K562 (cell line): ENCODE results near the gene ERGIC1.

Experiments used
- CCAR2 ChIP-seq: fragments of 200-400 bp; formaldehyde crosslinking; IDR thresholded peaks from 2 replicates; pipeline ENCODE4 v1.6.1; 2017; ENCODE audit warnings: mild to moderate bottlenecking, low read depth, low read length
- FOXK2 ChIP-seq, 2 experiments: fragments of 450-650 bp; IDR thresholded peaks in 1 of 2; conservative IDR thresholded peaks in 1 of 2; 2 replicates each; pipeline ENCODE4 v1.6.1; 2016; ENCODE audit warnings: low read depth in 2 of 2, mild to moderate bottlenecking in 1 of 2
- MAFF ChIP-seq: IDR thresholded peaks from 2 replicates; pipeline ENCODE4 v1.6.1; 2012; ENCODE audit warnings: low read length, improper control_type of control experiment
- NFIC ChIP-seq: fragments of 450-650 bp; IDR thresholded peaks from 2 replicates; pipeline ENCODE4 v1.6.1; 2017; ENCODE audit warnings: mild to moderate bottlenecking, inconsistent platforms
- SIN3A ChIP-seq, 2 experiments: fragments of 150-350 bp in 1 of 2; IDR thresholded peaks; 2 replicates each; pipeline ENCODE4 v1.6.1; 2011 to 2016; ENCODE audit warnings: borderline replicate concordance in 2 of 2, low read depth in 2 of 2, low read length in 2 of 2, mild to moderate bottlenecking in 2 of 2, moderate library complexity in 2 of 2; ENCODE audit not compliant: control insufficient read depth in 1 of 2
- SMC3 ChIP-seq: conservative IDR thresholded peaks from 2 replicates; pipeline ENCODE4 v1.6.1; 2011; ENCODE audit warnings: low read depth, low read length, improper control_type of control experiment; ENCODE audit not compliant: insufficient read depth

DNA sequence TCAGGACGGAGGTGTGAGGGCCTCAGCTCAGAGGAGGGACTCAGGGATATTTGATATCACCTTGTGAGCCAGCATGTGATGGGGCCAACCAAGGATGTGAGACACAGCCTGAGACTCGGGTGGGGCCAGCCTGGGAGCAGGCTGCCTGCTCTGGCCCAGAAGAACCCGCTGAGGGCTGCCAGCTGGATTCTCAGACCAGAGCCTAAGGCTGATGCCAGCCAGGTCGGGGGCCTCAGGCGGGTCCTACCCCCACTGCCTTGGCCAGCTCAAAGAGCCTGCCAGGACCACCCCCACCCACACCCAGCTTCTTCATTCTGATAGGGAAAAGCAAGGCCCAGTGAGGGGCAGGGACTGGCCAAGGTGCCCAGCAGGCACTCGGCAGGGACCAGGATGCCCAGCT lies 42.8 kb upstream of the ERGIC1 start:
- no peak for TF ChIP-seq SMC3
- no peak for TF ChIP-seq FOXK2 (conservative IDR thresholded peaks at IDR 0.05 in 1 of 2, IDR thresholded peaks at IDR 0.05 in 1 of 2; ENCODE audit: low read depth in 2 of 2)
- no peak for TF ChIP-seq MAFF
- TF ChIP-seq NFIC, result no peak
- TF ChIP-seq CCAR2, result no peak
- TF ChIP-seq SIN3A (IDR thresholded peaks at IDR 0.05; ENCODE audit: borderline replicate concordance in 2 of 2, control insufficient read depth in 1 of 2, low read depth in 2 of 2, low read length in 2 of 2), result no peak
